Naive B cell (primary cell): ENCODE results near the gene SYNJ1. TPM values are rescaled to one million over a fixed set of nuclear protein-coding genes. Genes with fewer than 3 reads are reported as not detected.

Source experiments
- ATAC-seq, 2 donors: fragments of 150-1000 bp; cut with Tn5 transposase; 2 replicates each; pipeline ENCODE4 v1.10.0; 2021; ENCODE audit warnings: low read depth in 2 of 2, mild to moderate bottlenecking in 2 of 2, moderate library complexity in 2 of 2
- DNase-seq: peaks from one replicate; pipeline ENCODE4 v3.0.0; 2022
- H3K27ac Mint-ChIP-seq, 6 donors: one replicate each; pipeline ENCODE4 v1.8.0; 2020 to 2022; ENCODE audit warnings: mild to moderate bottlenecking in 6 of 6, mixed read lengths in 6 of 6, moderate library complexity in 5 of 6, inconsistent platforms in 2 of 6
- H3K27me3 Mint-ChIP-seq, 3 donors: one replicate each; pipeline ENCODE4 v1.8.0; 2021 to 2022; ENCODE audit warnings: mixed read lengths in 3 of 3, mild to moderate bottlenecking in 1 of 3
- H3K36me3 Mint-ChIP-seq, 2 donors: one replicate each; pipeline ENCODE4 v1.8.0; 2020 to 2022; ENCODE audit warnings: mixed read lengths in 2 of 2, inconsistent platforms in 1 of 2, mild to moderate bottlenecking in 1 of 2
- H3K4me1 Mint-ChIP-seq, 3 donors: one replicate each; pipeline ENCODE4 v1.8.0; 2020 to 2022; ENCODE audit warnings: mixed read lengths in 3 of 3, inconsistent platforms in 1 of 3, mild to moderate bottlenecking in 1 of 3, moderate library complexity in 1 of 3
- H3K4me3 Mint-ChIP-seq, 8 donors: one replicate each; pipeline ENCODE4 v1.8.0; 2020 to 2022; ENCODE audit warnings: mild to moderate bottlenecking in 8 of 8, mixed read lengths in 8 of 8, moderate library complexity in 8 of 8, inconsistent platforms in 2 of 8
- H3K9me3 Mint-ChIP-seq, 7 donors: one replicate each; pipeline ENCODE4 v1.8.0; 2020 to 2022; ENCODE audit warnings: mixed read lengths in 7 of 7, mild to moderate bottlenecking in 5 of 7, inconsistent platforms in 2 of 7, moderate library complexity in 1 of 7
- polyA plus RNA-seq, 6 donors: library from polyadenylated mRNA; unstranded; fragments of 300-500 nt; fragmentation: Illumina TruSeq; gene quantifications; one replicate each; pipeline ENCODE4 v1.2.3, GENCODE V29; 2021; ENCODE audit warnings: low read depth in 6 of 6

Gene SYNJ1
- polyA plus RNA-seq, 6 donors from 2014 or later = 1.2 to 1.9 (median 1.6) TPM; not detected in 1

DNA sequence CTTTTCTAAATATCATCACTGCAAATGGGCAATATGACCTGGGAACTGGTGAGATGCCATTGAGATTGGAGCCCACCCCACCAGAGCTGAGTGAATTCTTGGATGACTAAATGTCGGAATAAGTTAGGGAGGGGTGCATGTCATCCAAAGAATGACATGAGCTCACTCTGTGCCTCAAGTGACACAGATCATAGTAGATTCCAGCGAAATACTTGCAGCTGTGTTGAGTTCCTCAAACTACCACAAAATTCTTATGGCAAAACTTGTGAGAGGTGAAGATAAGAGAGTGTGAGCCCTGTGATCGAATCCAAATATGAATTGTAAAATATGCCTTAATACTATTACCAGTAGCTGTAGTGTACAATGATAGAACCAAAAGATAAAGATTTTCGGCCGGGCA lies 140.2 kb downstream of the SYNJ1 start:
- Mint-ChIP-seq H3K27ac (peak overlapping the region in 1 of 6 donors; percentile 49), H3K27me3 (peaks cover 0 to 5% (median 0%) of the 10 kb centered on the region in 3 donors), H3K4me1 (no peaks in the 10 kb centered on the region), H3K36me3 (no peaks in the 10 kb centered on the region), H3K9me3 (no peaks in the 10 kb centered on the region), H3K4me3 (no peak overlapping the region)
- ATAC-seq (no peak), DNase-seq (no peak)

- ATAC-seq = no peak
Measured at GRCh38 chr21:32587120-32587519, 140.7 kb downstream of the SYNJ1 start.

GRCh38 chr21:32585970-32586369 lies 141.8 kb downstream of the SYNJ1 start:
- Mint-ChIP-seq H3K4me1 (no peaks in the 10 kb centered on the region), H3K36me3 (no peaks in the 10 kb centered on the region), H3K27ac (no peak overlapping the region), H3K9me3 (no peaks in the 10 kb centered on the region), H3K27me3 (peaks cover 0 to 5% (median 0%) of the 10 kb centered on the region in 3 donors), H3K4me3 (no peak overlapping the region)
- no peak for DNase-seq
- no peak for ATAC-seq

More at GRCh38 chr21:32587120-32587519, 140.7 kb downstream of the SYNJ1 start:
- H3K4me1 Mint-ChIP-seq = no peaks in the 10 kb centered on the region
- no peak overlapping the region for H3K27ac Mint-ChIP-seq
- no peak overlapping the region for H3K4me3 Mint-ChIP-seq
- H3K9me3 Mint-ChIP-seq = no peaks in the 10 kb centered on the region
- no peak for DNase-seq
- H3K27me3 Mint-ChIP-seq = peaks cover 0 to 5% (median 0%) of the 10 kb centered on the region in 3 donors
- no peaks in the 10 kb centered on the region for H3K36me3 Mint-ChIP-seq

DNA sequence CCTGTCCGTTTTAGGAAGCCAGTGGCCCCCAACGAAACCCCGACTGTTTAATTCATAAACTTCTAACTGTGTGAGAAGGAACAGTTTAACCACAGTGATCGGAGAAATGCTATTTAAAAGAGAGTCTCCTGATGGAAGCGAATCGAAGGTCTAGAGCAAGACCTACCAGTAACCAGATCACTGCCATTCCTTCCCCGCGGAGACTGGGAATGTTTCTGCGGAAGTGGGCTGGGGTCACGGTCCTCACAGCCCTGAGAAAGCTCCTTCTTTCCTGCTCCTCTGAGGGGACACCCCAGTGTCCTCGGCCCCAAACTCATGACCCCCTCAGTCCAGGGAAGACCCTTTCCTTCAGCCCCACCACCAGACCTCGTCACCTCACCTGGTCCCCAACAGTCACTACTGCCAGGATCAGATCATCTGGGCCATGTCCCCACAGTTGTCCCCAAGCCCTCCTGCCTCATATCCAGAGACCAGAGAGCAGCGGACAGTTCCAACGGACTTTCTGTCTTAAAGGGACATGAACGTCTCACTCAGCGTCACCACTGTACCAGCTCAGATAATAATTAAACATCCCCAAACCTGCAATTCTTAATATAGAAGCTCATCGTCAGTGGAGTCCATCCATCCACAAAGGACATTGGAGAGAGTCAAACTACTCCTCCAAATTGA lies 142.6 kb downstream of the SYNJ1 start, which contains the start of gene TCP10L:
TCP10L (minus strand) TSS at position 482 of the 669 bp plus-strand sequence. CDS start 1,219 bp downstream, outside the sequence.
- Mint-ChIP-seq H3K27ac (no peak within 1 kb of the TSS), H3K36me3 (no peaks in the 10 kb centered on the region), H3K27me3 (peaks cover 0 to 5% (median 0%) of the 10 kb centered on the region in 3 donors), H3K9me3 (no peaks in the 10 kb centered on the region), H3K4me1 (no peaks in the 10 kb centered on the region), H3K4me3 (no peak within 1 kb of the TSS)
- ATAC-seq = no peak
- no peak for DNase-seq

- Mint-ChIP-seq H3K9me3 (no peaks in the 10 kb centered on the region), H3K4me3 (no peak overlapping the region), H3K27ac (no peak overlapping the region)
Measured at GRCh38 chr21:32584472-32584871, 143.3 kb downstream of the SYNJ1 start.

GRCh38 chr21:32581732-32582131 lies 146.1 kb downstream of the SYNJ1 start:
- Mint-ChIP-seq H3K27ac (no peak overlapping the region), H3K27me3 (peaks cover 0 to 5% (median 0%) of the 10 kb centered on the region in 3 donors), H3K9me3 (no peaks in the 10 kb centered on the region), H3K4me1 (no peaks in the 10 kb centered on the region), H3K4me3 (no peak overlapping the region), H3K36me3 (peaks cover 6 to 7% of the 10 kb centered on the region in 2 donors)
- DNase-seq (no peak), ATAC-seq (no peak)

More at GRCh38 chr21:32584472-32584871, 143.3 kb downstream of the SYNJ1 start:
- no peak for DNase-seq
- Mint-ChIP-seq H3K27me3 (peaks cover 0 to 5% (median 0%) of the 10 kb centered on the region in 3 donors), H3K4me1 (no peaks in the 10 kb centered on the region), H3K36me3 (no peaks in the 10 kb centered on the region)
- ATAC-seq = no peak

DNA sequence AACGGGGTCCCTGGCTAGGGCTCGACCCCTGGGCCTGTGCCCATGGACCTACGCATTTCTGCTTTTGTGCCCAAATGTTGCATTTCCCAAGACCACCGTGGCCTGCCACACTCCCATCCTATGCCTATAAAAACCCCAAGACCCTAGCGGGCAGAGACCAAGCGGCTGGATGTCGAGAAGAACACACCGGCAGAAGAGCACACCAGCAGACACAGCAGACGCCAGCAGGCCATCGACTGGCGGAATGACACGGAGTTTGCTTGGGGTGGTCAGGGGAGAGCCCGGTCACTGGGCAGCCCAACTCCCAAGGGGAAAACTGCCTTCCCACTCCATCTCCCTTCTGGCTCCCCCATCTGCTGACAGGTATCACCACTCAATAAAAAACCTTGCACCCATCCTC lies 146.9 kb downstream of the SYNJ1 start:
- ATAC-seq = no peak
- no peak overlapping the region for H3K27ac Mint-ChIP-seq
- H3K36me3 Mint-ChIP-seq = peaks cover 6 to 7% of the 10 kb centered on the region in 2 donors
- no peak overlapping the region for H3K4me3 Mint-ChIP-seq
- no peaks in the 10 kb centered on the region for H3K4me1 Mint-ChIP-seq
- H3K9me3 Mint-ChIP-seq = no peaks in the 10 kb centered on the region
- H3K27me3 Mint-ChIP-seq = peaks cover 0 to 5% (median 0%) of the 10 kb centered on the region in 3 donors
- no peak for DNase-seq

Other genes with a start within 250 kb of the SYNJ1 start
- gene TCP10L, start 142.5 kb downstream of the SYNJ1 start, polyA plus RNA-seq = under 1 TPM in 5 of 6 donors, not detected in 1; 0.28 to 1.00 (median 0.54) TPM
- 10 to 100 TPM; 54.8 to 65.4 (median 57.6) TPM for gene CFAP298, start 115.6 kb downstream of the SYNJ1 start, polyA plus RNA-seq
- gene PAXBP1, start 43.7 kb upstream of the SYNJ1 start, polyA plus RNA-seq = 10 to 100 TPM in 2 of 6 donors, 1 to 10 TPM in 4; 4.9 to 15.5 (median 8.8) TPM